NCI-H774 (cell line): ENCODE measurements around the gene GFY.

Source experiments
- DNase-seq: peaks from one replicate; lab custom pipeline; 2025; lab: John Stamatoyannopoulos, UW

GFY gene

DNA sequence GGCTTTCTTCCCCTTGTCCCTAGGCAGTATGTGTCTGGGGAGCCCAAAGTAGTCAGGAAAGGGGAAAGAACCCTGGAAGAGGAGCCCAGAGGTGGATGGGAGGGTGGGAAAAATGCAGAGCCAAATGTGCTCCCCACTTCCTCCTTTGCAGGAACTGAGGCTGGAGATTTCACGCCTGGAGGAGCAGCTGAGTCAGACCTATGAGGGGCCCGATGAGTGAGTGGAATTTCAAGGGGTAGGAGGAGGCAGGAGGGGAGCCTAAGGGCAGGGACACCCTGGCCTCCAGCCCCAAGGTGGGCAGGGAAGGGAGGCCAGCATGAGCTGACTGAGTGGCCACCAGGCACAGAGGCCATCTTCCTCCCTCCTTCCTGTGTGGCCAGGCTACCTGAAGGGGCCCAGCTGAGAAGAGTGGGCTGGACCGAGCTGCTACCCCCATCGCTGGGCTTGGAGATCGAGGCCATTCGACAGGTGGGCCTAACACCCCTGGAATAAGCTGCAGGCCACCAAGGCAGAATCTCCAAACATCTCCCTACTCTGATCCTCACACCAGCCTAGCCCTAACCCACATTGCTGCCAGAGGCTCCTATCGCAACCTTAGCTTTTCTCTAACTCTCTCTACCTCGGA is 16.3 kb upstream of the GFY start:
- DNase-seq = no peak

DNA sequence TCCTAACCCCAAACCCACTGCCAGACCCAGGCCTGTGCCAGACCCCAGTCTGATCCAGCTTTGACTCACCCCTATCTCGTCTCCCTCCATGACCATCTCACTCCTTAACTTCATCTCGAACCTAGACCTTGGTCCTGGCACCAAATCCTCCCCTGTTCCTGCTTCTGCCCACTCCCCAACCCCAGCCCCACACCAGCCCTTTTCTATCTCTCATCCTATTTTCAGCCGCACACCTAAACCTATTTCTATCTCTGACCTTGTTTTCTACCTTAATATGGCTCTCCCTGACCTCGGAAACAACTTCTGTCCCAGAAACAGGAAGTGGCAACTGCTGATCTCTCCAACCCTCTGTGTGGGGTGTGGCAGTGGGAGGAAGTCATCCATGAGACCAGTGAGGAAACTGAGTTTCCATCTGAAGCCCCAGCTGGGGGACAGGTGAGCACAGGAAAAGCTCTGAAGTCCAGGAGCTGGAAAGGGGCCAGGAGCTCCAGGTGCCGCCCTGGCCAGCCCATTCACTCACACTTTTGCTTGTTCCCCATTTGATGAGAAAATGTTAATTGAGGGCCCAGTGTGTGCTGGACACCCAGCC is 15.7 kb upstream of the GFY start:
- no peak for DNase-seq

DNA sequence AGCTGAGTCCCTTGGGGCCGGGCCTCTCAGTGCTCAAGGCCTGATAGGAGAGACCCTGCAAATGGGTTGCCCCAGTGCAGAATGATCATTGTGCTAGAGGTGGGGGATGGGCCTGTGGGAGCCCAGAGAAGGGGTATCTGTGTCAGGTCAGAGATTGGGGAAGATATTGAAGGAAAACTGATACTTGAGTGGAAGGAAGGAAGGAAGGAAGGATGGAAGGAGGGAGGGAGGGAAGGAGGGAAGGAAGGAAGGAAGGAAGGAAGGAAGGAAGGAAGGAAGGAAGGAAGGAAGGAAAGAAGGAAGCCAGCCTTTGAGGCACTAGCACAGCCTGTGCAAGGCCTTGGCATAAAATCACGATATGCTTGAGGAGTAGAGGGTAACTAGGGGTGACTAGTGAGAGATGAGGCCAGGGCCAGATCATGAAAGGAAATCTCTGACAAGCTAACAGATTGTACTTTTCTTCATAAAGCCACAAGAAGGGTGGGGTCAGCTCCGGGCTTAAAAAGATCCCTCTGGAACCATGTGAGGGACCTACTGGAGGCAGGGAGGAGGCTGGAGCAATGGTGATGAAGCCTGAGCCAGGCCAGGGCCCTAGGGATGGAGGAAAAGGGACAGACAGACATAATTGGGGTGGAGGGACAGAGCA is 13.4 kb upstream of the GFY start:
- no peak for DNase-seq

DNA sequence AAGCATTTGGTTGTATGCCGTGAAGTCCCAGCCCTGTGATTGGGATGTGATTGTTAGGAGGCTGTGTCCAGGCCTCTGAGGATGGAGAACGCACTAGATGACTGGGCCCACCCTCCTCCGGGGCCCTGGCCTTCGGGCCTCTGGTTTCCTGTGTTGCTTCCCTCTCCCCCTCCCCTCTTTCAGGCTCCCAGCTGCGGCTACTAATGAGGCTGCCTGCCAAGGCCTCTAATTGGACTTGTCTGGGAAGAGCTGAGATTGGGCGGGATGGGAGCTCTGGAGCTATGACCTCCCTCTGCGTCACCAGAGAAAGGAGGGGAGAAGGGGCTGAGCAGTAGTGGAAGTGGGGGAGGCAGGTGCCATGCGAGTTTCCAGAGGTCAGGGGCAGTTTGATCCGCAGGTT is 11.8 kb upstream of the GFY start:
- no peak for DNase-seq

DNA sequence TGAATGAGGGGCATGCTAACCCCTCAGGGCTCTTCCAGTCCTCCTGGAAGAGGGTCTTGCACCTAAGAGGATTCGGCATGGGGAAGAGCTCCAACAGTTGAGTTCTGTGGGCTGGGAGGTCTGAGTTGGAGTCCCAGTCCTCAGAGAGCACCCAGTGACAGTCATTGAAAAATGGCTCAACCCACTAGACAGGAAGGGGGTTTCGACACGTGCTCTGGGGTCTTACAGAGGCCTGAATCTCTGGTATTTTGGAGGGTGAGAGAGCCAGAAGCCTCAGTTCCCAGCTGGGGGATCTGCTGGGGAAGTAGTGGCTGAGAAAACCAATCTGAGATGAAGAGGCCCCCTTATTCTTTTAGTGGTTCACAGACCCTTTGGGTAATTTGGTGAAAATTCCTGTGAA is 10.9 kb upstream of the GFY start:
- no peak for DNase-seq

DNA sequence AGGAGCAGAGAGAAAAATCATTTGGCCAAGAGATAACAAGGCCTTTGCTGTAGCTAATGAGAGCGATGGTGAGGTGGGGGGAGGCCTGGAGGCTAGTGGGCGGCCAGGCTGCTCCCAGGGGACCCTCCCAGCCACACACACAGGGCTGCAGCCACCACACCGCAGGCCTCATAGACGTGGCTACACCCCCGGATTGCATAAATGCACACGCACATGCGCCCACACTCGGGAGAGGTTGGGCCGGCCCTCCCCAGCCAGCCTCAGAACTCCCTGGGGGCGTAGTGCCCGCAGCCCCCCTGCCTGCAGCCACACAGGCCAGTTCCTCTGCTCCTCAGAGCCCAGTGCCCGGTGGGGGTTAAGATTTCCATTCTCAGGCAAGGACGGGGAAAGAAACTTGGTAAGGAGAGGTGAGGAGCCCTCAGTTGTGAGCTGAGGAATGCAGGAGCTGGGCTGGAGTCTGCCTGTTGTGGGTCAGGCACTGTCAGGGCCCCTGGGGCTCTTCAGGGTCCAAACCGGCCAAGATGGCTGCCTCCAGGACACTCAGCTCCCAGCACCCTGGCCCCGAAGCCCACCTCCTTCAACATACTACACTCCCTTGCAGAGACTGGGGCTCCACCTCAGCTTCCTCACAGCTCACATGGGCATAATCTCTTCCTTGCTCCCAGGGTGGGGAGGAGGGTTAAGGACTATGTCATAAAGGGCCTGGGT is 9.9 kb upstream of the GFY start:
- DNase-seq = no peak

DNA sequence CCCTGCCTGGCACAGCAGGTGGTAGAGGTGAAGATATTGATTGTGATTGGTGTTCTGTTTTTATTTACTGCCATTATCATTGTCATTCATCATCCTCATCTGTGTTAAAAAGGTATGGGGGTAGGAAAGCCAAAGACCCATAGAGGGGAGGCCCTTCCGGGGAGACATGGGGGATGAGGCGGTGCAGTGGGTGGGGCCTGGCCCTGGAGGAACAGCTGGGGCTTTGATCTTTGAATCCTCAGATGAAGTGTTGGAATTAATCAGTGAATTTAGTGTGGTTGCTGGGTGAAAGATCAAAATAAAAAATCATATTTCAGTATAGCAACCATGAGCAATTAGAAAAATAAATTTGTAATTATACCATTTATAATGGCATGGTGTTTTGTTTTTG is 9.4 kb upstream of the GFY start:
- no peak for DNase-seq

DNA sequence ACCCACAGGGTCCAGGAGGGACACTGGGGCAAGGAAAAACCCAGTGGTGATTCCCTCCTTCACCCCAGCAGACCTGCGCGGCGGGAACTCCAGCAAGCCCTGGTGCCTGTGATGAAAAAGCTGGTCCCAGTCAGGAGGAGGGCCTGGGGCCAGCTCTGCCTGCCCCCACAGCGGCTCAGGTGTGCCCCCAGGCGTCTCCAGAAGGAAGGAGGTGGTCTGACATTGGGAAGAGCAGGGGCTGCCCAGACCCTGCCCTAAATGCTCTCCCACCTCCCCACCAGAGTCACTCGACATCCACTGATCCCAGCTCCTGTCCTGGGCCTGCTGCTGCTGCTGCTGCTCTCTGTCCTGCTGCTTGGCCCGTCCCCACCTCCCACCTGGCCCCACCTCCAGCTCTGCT is 8.1 kb upstream of the GFY start:
- no peak for DNase-seq

DNA sequence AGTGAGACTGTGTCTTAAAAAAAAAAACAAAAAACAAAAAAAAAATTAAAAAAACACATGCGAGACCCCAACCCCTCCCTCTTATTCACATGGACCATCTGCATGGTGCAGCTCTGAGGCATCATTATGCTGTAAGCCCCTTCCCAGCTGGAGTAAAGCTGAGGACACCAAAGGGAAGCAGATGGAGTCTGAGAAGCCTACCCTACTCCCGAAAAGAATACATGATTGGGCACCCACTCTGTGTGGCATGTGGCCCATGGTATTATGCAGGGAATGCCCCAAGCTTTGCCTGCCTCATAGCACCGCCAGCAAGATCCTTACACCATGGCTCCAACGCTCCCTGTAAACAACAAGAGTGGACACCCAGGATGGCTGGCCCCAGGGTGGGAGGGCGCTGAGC is 6.7 kb upstream of the GFY start:
- DNase-seq = no peak

DNA sequence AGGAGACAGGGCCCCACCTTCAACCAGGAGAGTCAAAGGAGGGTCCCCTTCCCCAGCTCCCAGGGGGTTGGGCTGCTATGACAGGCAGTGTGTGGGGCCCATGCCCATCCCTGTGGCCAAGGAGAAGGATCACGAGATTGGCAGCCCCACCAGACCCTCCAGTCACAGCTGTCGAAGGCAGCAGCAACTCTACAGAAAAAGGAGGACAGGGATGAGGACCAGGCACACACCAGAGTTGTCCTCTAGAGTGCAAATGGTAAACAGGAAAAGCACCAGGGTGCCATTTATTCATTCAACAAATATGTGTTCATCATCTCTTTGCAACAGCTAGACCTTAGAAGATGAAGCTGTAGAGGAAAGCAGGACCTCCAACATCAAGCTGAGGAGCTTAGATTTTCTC is 6.0 kb upstream of the GFY start:
- no peak for DNase-seq

DNA sequence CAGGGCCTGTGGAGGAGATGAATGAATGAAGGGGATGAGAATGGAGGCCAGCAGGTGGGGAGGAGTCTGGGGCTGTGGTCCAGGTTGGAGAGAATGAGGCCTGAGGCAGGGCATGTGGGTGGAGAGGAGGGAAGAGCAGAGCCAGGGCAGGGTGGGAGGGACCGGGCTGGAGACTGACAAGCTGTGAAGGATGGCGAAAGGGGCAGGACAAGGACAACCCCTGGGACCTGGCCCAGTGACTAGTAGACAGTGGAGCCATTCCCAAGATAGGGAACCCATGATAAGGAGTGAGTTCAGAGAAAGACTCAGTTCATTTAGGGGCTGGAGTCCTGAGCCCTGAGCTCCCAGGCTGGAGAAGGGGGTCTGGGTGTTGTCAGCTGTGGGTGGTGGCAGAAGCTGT is 5.0 kb upstream of the GFY start:
- DNase-seq = no peak

DNA sequence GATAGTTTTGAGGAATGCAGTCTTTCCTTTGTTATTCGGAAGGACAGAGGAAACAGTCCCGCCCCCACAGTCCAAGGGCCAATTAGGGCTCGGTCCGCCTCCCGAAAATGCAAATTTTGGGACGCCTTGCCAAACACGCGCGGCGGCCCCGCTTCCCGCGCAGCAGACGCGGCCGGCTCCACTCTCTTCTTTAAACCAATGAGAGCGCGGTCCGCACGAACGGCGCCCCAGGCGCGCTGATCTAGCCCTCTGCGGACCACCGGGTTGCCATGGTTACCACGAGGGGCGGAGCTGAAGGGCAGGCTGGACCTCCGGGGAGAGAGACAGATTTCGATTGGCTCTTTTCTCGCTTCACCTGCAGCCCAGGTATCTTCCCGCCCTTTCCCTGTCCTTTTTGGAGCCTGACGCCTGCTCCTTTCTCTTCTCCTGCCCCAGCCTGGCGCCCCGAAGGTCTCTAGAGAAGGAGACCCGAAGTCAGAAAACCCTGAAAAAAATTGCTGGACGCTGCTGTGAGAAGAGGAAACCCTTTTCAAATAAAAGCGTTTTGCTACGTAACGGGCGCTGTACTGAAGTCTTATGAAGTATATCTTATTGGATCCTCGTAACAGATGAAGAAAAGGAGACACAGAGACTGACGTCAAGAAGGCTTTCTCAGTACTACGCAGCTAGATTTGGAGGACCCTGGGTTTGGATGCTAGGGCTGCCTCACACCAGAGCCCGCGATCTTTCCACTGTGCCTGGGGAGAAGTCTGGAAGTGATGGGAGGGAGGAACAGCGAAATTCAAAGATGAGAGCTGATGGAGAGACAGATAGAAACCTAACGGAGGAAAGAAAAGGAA is 3.9 kb upstream of the GFY start:
- peak; percentile 26 for DNase-seq

DNA sequence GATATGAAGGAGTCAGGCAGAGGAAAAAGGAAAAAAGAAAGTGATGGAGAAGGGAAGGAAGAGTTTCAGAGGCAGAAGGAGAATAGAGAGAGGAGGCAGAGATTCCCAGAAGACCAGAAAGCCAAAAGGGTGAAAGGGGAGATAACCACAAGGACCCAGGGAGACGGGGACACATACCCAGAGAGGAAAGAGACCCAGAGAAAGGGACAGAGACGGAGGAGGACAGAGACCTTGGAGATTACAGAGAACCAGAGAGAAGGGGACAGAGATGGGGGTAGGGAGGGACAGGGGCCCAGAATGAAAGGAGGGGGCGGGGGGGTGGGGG is 3.3 kb upstream of the GFY start:
- DNase-seq = no peak

DNA sequence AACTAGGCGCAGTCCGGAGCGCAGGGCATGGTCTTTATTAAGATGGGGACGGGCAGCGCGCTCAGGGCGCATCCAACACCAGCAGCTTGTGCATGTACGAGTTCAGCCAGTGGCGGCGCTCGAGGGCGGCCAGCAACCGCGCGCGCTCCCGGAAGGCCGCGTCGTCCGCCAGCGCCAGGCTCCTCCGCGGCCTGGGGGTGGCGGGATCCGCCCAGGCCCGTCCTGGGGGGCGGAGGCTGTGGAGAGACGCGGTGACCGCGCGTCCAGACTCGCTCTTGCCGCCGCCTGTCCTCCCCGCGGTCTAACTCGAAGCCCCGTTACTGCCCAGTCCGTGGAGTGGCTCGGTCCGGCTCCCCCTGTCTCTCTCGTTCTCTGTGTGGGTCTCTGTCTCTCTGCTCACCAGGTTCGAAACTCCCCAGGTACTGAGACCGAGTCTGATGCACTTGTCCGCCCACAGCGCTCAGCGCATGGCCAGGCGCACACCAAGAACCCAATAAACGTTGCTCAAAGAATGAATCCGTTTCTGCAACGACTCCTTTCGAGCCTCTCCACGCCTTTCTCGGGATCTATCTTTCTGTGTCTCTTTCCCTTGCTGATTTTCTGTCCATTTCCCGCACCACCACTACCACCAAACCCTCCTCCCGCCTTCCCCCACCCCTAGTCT is 2.6 kb upstream of the GFY start:
- no peak for DNase-seq

DNA sequence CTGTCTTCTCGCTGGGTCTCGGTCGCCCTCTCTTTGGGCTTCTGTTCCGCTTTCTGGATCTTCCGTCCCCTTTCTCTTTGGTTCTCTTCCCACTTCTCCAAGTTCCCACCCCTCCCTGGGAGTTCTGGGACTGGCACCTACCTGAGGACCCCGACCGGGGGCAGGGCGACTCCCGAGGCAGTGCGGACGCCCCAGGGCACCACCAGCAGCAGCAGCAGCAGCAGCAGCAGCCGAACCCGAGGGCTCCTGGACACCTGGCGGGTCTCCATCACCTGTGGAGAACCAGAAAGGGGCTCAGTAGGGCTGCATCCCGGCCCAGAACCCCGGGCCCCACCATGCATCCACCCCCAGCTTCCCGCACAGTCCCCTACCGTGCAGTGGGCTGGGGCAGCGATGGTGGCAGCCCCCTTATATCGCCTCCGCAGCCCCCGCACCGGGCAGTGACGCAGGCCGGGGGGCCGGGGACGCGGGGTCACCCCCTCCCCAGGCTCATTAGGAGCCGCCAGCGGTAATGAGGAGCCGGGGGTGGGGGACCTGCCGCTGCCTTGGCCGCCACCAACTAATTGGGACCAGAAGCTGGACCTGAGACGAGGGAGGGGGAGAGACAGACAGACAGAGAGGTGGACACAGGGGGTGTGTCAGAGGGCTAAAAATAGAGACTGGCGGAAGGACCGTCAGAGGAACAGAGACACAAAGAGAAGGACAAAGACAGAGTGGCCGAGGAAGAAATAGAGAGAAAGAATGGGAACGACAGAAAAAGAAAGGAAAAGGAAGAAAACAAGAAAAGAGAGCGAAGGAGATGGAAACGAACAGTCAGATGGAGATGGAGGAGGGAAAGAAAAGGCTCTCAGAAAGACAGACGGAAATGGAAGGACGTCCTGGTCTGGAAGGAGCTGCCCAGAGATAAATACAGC is 1.9 kb upstream of the GFY start, which contains the start of gene PTH2:
Gene PTH2, minus strand, starts transcription at position 371 of the 914 bp plus-strand sequence. Its CDS starts 102 bp downstream, at position 269.
- DNase-seq = no peak

DNA sequence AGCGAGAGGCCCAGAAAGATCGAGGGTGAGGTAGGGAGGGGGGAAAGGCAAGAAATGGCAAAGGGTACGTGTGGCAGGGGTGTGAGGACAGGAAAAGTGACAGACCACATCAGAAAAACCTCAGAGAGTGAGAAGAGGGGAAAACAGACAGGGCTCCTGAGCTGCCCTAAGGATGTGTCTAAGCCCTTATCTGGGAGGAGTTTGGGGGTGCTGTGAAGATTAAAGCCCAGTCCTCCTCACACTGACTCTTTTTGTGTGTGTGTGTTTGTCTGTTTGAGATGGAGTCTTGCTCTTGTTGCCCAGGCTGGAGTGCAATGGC is 1.2 kb upstream of the GFY start:
- no peak for DNase-seq

DNA sequence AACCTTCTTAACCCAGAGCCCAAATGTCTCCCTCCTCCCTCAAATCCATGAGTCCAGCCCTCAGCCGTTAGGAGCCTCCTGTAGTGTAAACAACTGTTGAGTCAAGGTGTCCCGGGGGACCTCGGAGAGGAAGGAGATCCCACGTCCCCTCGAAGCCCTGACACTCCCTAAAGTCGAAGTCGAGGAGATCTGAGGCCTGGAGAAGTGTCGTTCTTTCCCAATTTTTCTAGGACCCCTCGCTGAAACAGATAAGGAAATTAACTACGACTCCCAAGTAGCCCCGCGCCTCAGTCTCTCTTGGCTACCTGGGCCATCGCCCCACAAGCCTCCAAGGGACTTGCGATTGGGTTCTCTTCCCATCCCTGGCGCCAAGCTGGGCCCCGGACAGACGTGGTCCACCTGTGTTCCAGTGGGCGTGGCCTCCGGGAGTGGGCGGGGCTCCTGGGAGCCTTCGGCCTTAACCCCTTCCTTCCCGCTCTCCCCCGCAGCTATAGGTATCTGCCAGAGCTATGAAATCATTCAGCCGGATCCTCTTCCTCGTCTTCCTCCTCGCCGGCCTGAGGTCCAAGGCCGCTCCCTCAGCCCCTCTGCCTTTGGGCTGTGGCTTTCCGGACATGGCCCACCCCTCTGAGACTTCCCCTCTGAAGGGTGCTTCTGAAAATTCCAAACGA is 869 bp downstream of the GFY start:
- no peak for DNase-seq

DNA sequence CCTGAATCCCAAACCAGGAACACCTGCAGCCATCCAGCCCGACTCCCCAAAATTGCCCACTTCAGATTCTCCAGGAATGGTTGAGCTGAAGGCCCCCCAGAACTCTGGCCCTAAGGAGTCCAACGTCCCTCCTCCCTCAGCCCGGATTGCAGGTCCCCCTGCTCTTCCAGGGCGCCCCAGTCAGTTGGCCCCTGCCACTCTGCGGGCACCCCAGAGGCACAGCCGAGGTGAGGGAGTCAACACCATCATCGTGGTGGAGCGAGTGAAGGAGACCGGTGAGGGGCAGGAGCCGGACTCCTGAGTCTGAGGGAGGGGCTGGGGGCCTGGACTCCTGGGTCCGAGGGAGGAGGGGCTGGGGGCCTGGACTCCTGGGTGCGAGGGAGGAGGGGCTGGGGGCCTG is 2.2 kb downstream of the GFY start:
- DNase-seq = no peak

DNA sequence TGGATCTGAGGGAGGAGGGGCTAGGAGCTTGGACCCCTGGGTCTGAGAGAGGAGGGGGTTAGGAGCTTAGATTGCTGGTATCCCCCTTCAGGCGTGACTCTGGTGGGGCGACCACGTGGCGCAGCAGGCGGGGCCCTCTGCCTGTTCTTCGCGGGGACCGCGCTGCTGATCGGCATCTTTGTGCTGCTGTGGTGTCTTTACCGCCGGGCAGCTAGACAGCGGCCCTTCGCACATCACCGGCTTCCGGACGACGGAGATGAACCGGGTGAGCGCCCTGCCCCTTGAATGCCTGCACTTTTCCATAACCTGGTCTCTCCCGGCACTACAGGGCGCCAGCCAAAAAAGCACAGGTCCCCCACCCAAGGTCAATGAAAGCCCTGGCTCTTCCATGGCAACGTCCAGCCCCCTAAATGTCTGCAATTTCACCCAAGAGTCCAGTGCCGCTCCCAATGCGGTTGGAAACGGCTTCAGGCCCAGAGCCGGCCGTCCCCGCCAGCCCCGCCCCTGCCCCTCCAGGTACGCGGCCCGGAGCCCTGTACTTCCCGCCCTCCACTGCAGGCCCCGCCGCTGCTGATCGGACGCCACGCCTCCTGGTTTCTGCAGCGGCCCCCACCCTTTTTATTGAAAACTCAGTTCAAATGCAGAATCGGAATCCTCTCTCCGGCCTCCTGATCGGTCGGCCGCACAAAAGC is 2.8 kb downstream of the GFY start:
- DNase-seq = no peak
